ENCODE measurements around the gene MYO9A.

Gene MYO9A

GRCh38 chr15:71925145-71925544 lies 192.8 kb downstream of the MYO9A start:
- no peaks in the 10 kb centered on the region for H3K27me3 ChIP-seq (ENCODE audit: insufficient read depth, insufficient read length)
- no peak overlapping the region for H3K9ac ChIP-seq (ENCODE audit: insufficient read length, low read depth)
- no peaks in the 10 kb centered on the region for H3K9me3 ChIP-seq (ENCODE audit: insufficient read depth, low read length)
- H3K4me1 ChIP-seq (ENCODE audit: insufficient read depth, insufficient read length): no peaks in the 10 kb centered on the region
- no peak for DNase-seq (ENCODE audit: low read depth, low spot score)
- H3K36me3 ChIP-seq (ENCODE audit: insufficient read depth, insufficient read length, low read length): peaks cover 4% of the 10 kb centered on the region
- no peak for TF ChIP-seq SUZ12 (IDR thresholded peaks at IDR 0.05; ENCODE audit: extremely low read depth, insufficient read depth, insufficient read length)
- TF ChIP-seq ZNF274 (IDR thresholded peaks at IDR 0.05; ENCODE audit: low read depth, low read length): no peak
- TF ChIP-seq YY1 (IDR thresholded peaks at IDR 0.05; ENCODE audit: insufficient read depth, insufficient read length): no peak
- H3K4me3 ChIP-seq (ENCODE audit: insufficient read length, low read depth): no peak overlapping the region

DNA sequence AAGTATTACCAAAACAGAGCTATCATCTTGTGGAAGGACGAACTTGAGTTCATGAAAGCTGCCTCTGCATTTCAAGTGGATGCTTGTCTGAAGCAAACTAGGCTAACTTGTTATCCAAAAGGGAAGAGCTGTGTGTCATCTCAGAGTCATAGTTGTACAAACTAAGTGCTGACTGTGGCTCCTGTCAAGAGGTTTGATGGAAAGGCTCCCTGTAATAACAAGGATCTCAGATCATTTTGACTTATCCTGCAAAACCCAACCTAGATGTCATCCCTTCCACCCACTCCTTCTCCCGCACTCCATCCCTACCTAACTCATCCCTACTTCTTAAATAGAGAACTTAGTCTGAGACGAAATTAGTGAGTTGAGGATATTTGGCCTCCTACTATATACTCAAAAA lies 196.8 kb downstream of the MYO9A start:
- H3K4me1 ChIP-seq (ENCODE audit: insufficient read depth, insufficient read length): no peaks in the 10 kb centered on the region
- no peaks in the 10 kb centered on the region for H3K36me3 ChIP-seq (ENCODE audit: insufficient read depth, insufficient read length, low read length)
- H3K9me3 ChIP-seq (ENCODE audit: insufficient read depth, low read length): no peaks in the 10 kb centered on the region
- no peak for TF ChIP-seq YY1 (IDR thresholded peaks at IDR 0.05; ENCODE audit: insufficient read depth, insufficient read length)
- TF ChIP-seq SUZ12 (IDR thresholded peaks at IDR 0.05; ENCODE audit: extremely low read depth, insufficient read depth, insufficient read length): no peak
- no peak for TF ChIP-seq ZNF274 (IDR thresholded peaks at IDR 0.05; ENCODE audit: low read depth, low read length)
- no peak for DNase-seq (ENCODE audit: low read depth, low spot score)
- no peak overlapping the region for H3K9ac ChIP-seq (ENCODE audit: insufficient read length, low read depth)
- no peak overlapping the region for H3K4me3 ChIP-seq (ENCODE audit: insufficient read length, low read depth)
- no peaks in the 10 kb centered on the region for H3K27me3 ChIP-seq (ENCODE audit: insufficient read depth, insufficient read length)

DNA sequence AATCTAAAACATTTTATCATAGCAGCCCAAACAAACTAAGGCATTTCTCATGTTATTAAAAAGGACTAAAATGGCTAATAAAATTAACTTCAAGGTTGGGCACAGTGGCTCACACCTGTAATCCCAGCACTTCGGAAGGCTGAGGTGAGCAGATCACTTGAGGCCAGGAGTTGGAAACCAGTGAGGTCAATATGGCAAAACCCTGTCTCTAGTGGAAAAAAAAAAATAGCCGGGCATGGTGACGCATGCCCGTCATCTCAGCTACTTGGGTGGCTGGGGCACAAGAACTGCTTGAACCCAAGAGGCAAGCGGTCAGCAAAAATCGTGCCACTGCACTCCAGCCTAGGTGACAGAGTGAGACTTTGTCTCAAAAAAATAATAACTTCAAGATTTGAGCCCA lies 197.4 kb downstream of the MYO9A start:
- DNase-seq (ENCODE audit: low read depth, low spot score): no peak

DNA sequence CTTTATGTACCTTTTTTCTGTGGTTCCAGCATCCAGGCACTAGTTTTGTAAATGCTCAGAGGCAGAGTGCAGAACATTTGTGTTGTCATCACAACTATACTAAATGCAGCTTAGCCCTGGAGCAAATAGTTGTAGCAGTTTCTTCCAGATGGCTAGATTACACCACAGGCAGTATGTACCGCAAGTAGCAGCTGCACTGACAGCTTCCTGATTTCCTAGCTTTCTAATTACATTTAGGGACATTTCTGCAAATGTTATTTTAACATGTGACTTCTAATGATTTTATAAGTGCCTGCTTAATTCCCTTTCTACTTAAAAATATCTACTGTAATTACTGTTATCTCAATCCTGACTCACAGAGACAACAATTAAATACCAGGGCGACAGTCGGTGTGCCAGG lies 201.1 kb downstream of the MYO9A start:
- TF ChIP-seq SUZ12 (IDR thresholded peaks at IDR 0.05; ENCODE audit: extremely low read depth, insufficient read depth, insufficient read length): no peak
- Histone ChIP-seq H3K27me3 (ENCODE audit: insufficient read depth, insufficient read length) (no peaks in the 10 kb centered on the region), H3K36me3 (ENCODE audit: insufficient read depth, insufficient read length, low read length) (no peaks in the 10 kb centered on the region), H3K9me3 (ENCODE audit: insufficient read depth, low read length) (no peaks in the 10 kb centered on the region), H3K4me1 (ENCODE audit: insufficient read depth, insufficient read length) (no peaks in the 10 kb centered on the region), H3K9ac (ENCODE audit: insufficient read length, low read depth) (no peak overlapping the region), H3K4me3 (ENCODE audit: insufficient read length, low read depth) (no peak overlapping the region)
- DNase-seq (ENCODE audit: low read depth, low spot score): no peak

More for the DNA sequence above, 197.4 kb downstream of the MYO9A start:
- Histone ChIP-seq H3K4me3 (ENCODE audit: insufficient read length, low read depth) (no peak overlapping the region), H3K9me3 (ENCODE audit: insufficient read depth, low read length) (no peaks in the 10 kb centered on the region), H3K27me3 (ENCODE audit: insufficient read depth, insufficient read length) (no peaks in the 10 kb centered on the region), H3K4me1 (ENCODE audit: insufficient read depth, insufficient read length) (no peaks in the 10 kb centered on the region), H3K9ac (ENCODE audit: insufficient read length, low read depth) (no peak overlapping the region), H3K36me3 (ENCODE audit: insufficient read depth, insufficient read length, low read length) (no peaks in the 10 kb centered on the region)
- TF ChIP-seq ZNF274 (IDR thresholded peaks at IDR 0.05; ENCODE audit: low read depth, low read length) (no peak), SUZ12 (IDR thresholded peaks at IDR 0.05; ENCODE audit: extremely low read depth, insufficient read depth, insufficient read length) (no peak), YY1 (IDR thresholded peaks at IDR 0.05; ENCODE audit: insufficient read depth, insufficient read length) (no peak)

DNA sequence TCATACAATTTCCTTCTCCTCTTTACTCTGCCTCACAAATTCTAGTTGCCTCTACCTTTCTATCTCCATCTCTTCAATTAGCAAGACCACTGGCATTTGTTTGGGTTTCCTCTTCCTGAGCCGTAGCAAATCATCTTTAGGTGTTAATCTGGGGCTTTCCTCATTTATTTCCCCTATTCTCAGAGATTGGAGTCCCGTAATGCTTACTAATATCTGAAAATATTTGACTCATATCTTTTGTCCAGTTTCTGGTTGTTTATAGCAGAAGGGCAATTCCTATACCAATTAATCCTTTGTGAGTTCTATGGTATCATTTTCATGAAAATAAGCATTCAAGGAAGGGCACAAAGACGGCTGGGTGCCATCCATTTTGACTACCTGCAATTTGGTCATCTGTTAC lies 203.9 kb downstream of the MYO9A start:
- no peak overlapping the region for H3K9ac ChIP-seq (ENCODE audit: insufficient read length, low read depth)

GRCh38 chr15:71899674-71900073 lies 218.3 kb downstream of the MYO9A start:
- Histone ChIP-seq H3K4me3 (ENCODE audit: insufficient read length, low read depth) (no peak overlapping the region), H3K9ac (ENCODE audit: insufficient read length, low read depth) (no peak overlapping the region), H3K4me1 (ENCODE audit: insufficient read depth, insufficient read length) (no peaks in the 10 kb centered on the region), H3K27me3 (ENCODE audit: insufficient read depth, insufficient read length) (no peaks in the 10 kb centered on the region), H3K36me3 (ENCODE audit: insufficient read depth, insufficient read length, low read length) (peaks cover 30% of the 10 kb centered on the region), H3K9me3 (ENCODE audit: insufficient read depth, low read length) (no peaks in the 10 kb centered on the region)
- no peak for TF ChIP-seq YY1 (IDR thresholded peaks at IDR 0.05; ENCODE audit: insufficient read depth, insufficient read length)
- TF ChIP-seq ZNF274 (IDR thresholded peaks at IDR 0.05; ENCODE audit: low read depth, low read length): no peak
- no peak for DNase-seq (ENCODE audit: low read depth, low spot score)

More for the DNA sequence above, 203.9 kb downstream of the MYO9A start:
- no peak for DNase-seq (ENCODE audit: low read depth, low spot score)
- Histone ChIP-seq H3K36me3 (ENCODE audit: insufficient read depth, insufficient read length, low read length) (no peaks in the 10 kb centered on the region), H3K27me3 (ENCODE audit: insufficient read depth, insufficient read length) (no peaks in the 10 kb centered on the region), H3K4me1 (ENCODE audit: insufficient read depth, insufficient read length) (no peaks in the 10 kb centered on the region), H3K9me3 (ENCODE audit: insufficient read depth, low read length) (no peaks in the 10 kb centered on the region), H3K4me3 (ENCODE audit: insufficient read length, low read depth) (no peak overlapping the region)
- no peak for TF ChIP-seq YY1 (IDR thresholded peaks at IDR 0.05; ENCODE audit: insufficient read depth, insufficient read length)
- no peak for TF ChIP-seq ZNF274 (IDR thresholded peaks at IDR 0.05; ENCODE audit: low read depth, low read length)
- no peak for TF ChIP-seq SUZ12 (IDR thresholded peaks at IDR 0.05; ENCODE audit: extremely low read depth, insufficient read depth, insufficient read length)

- no peak for TF ChIP-seq SUZ12 (IDR thresholded peaks at IDR 0.05; ENCODE audit: extremely low read depth, insufficient read depth, insufficient read length)
- no peak for TF ChIP-seq YY1 (IDR thresholded peaks at IDR 0.05; ENCODE audit: insufficient read depth, insufficient read length)
- no peak for TF ChIP-seq ZNF274 (IDR thresholded peaks at IDR 0.05; ENCODE audit: low read depth, low read length)
- no peak for DNase-seq (ENCODE audit: low read depth, low spot score)
- Histone ChIP-seq H3K4me3 (ENCODE audit: insufficient read length, low read depth) (no peak overlapping the region), H3K27me3 (ENCODE audit: insufficient read depth, insufficient read length) (no peaks in the 10 kb centered on the region), H3K9ac (ENCODE audit: insufficient read length, low read depth) (no peak overlapping the region), H3K9me3 (ENCODE audit: insufficient read depth, low read length) (no peaks in the 10 kb centered on the region), H3K36me3 (ENCODE audit: insufficient read depth, insufficient read length, low read length) (peaks cover 14% of the 10 kb centered on the region), H3K4me1 (ENCODE audit: insufficient read depth, insufficient read length) (no peaks in the 10 kb centered on the region)
These were observed 224.3 kb downstream of the MYO9A start for GRCh38 chr15:71893691-71894090.

GRCh38 chr15:71892335-71892734 lies 225.6 kb downstream of the MYO9A start:
- Histone ChIP-seq H3K27me3 (ENCODE audit: insufficient read depth, insufficient read length) (no peaks in the 10 kb centered on the region), H3K9me3 (ENCODE audit: insufficient read depth, low read length) (no peaks in the 10 kb centered on the region), H3K4me3 (ENCODE audit: insufficient read length, low read depth) (no peak overlapping the region), H3K9ac (ENCODE audit: insufficient read length, low read depth) (no peak overlapping the region), H3K4me1 (ENCODE audit: insufficient read depth, insufficient read length) (no peaks in the 10 kb centered on the region), H3K36me3 (ENCODE audit: insufficient read depth, insufficient read length, low read length) (peaks cover 10% of the 10 kb centered on the region)
- no peak for DNase-seq (ENCODE audit: low read depth, low spot score)
- no peak for TF ChIP-seq YY1 (IDR thresholded peaks at IDR 0.05; ENCODE audit: insufficient read depth, insufficient read length)
- TF ChIP-seq SUZ12 (IDR thresholded peaks at IDR 0.05; ENCODE audit: extremely low read depth, insufficient read depth, insufficient read length): no peak

Data from NT2/D1 (cell line).